T-helper 2 cell treated with Interferon-gamma antibody and Interleukin-4, amounts not matched to agents 5 μg/mL and 100 μg/mL, for 36 hours (primary cell): ENCODE data around the gene DGCR8.
"Not testable (repeated sequence)": the region's sequence is repeated elsewhere in the genome, so short reads cannot be mapped to it uniquely, and the experiment has no call there.

Source experiments
- DNase-seq: peaks from one replicate; pipeline ENCODE4 v3.0.0; 2021; ENCODE audit warnings: low spot score
- H3K27ac Mint-ChIP-seq: one replicate; pipeline ENCODE4 v1.8.0; 2021; ENCODE audit warnings: mild to moderate bottlenecking, mixed read lengths
- H3K27me3 Mint-ChIP-seq: one replicate; pipeline ENCODE4 v1.8.0; 2021; ENCODE audit warnings: low read depth, mixed read lengths
- H3K36me3 Mint-ChIP-seq: one replicate; pipeline ENCODE4 v1.8.0; 2021; ENCODE audit warnings: low read depth, mixed read lengths
- H3K4me1 Mint-ChIP-seq: one replicate; pipeline ENCODE4 v1.8.0; 2021; ENCODE audit warnings: low read depth, mixed read lengths
- H3K4me3 Mint-ChIP-seq: one replicate; pipeline ENCODE4 v1.8.0; 2022; ENCODE audit warnings: mild to moderate bottlenecking, moderate library complexity, mixed read lengths
- H3K9me3 Mint-ChIP-seq: one replicate; pipeline ENCODE4 v1.8.0; 2021; ENCODE audit warnings: mixed read lengths

Gene DGCR8

GRCh38 chr22:20057596-20058268 lies 22.3 kb upstream of the DGCR8 start:
- Mint-ChIP-seq H3K36me3 (peaks cover 9% of the 10 kb centered on the region), H3K4me3 (no peak overlapping the region), H3K27ac (no peak overlapping the region), H3K9me3 (no peaks in the 10 kb centered on the region), H3K27me3 (no peaks in the 10 kb centered on the region), H3K4me1 (peaks cover 11% of the 10 kb centered on the region)
- no peak for DNase-seq

DNA sequence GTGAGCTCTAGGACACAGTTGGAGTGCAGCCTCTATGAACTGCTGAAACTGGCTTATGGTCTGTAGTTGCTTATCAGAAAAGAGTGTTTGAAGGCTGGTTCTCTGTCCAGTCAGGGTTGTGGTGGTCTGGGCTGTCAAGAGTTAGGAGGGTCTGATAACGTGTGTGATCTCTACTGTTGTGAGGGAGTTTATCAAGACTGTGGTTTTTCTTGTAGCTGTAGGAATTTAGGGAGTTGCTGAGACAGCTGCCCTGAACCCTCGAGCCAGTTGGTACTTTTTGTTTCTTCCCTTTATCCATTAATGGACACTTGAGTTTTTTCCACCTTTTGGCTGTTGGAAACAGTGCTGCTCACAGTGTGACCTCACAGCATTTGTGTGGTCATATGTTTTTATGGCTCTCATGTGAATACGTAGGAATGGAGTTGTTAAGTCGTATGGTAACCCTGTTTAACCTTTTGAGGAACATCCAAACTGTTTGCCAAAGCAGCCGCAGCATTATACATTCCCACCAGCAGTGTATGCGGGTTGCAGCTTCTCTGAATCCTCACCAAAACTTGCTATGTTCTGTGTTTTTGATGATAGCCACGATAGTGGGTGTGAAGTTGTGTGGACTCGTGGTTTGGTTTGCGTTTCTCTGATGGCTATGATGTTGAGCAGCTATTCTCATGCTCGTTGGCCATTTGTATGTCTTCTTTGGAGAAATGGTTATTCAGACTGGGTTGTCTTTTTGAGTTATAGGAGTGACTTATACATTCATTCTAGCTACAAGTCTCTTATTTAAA lies 20.9 kb upstream of the DGCR8 start:
- no peak overlapping the region for H3K4me3 Mint-ChIP-seq
- H3K27me3 Mint-ChIP-seq: no peaks in the 10 kb centered on the region
- no peak overlapping the region for H3K27ac Mint-ChIP-seq
- peaks cover 11% of the 10 kb centered on the region for H3K36me3 Mint-ChIP-seq
- no peaks in the 10 kb centered on the region for H3K9me3 Mint-ChIP-seq
- DNase-seq: no peak
- H3K4me1 Mint-ChIP-seq: peaks cover 11% of the 10 kb centered on the region

GRCh38 chr22:20060700-20061480 lies 19.2 kb upstream of the DGCR8 start:
- H3K27ac Mint-ChIP-seq: no peak overlapping the region
- H3K27me3 Mint-ChIP-seq: no peaks in the 10 kb centered on the region
- H3K9me3 Mint-ChIP-seq: no peaks in the 10 kb centered on the region
- H3K4me1 Mint-ChIP-seq: peaks cover 11% of the 10 kb centered on the region
- H3K4me3 Mint-ChIP-seq: no peak overlapping the region
- no peak for DNase-seq
- H3K36me3 Mint-ChIP-seq: peaks cover 8% of the 10 kb centered on the region

DNA sequence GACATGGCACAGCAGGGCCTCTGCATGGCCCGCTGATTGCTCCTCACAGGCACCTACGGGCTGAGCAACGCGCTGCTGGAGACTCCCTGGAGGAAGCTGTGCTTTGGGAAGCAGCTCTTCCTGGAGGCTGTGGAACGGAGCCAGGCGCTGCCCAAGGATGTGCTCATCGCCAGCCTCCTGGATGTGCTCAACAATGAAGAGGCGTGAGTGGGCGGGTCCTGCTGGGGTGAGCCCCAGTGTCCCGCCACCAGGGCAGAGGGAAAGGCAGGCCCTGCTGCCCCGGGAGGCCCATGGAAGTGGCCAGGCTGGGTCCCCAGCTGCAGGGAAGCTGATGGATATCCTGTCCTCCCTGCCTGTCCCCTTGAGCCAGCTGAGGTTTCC lies 18.6 kb upstream of the DGCR8 start:
- no peak overlapping the region for H3K27ac Mint-ChIP-seq
- peaks cover 11% of the 10 kb centered on the region for H3K4me1 Mint-ChIP-seq
- DNase-seq: no peak
- peaks cover 8% of the 10 kb centered on the region for H3K36me3 Mint-ChIP-seq
- no peaks in the 10 kb centered on the region for H3K27me3 Mint-ChIP-seq
- H3K4me3 Mint-ChIP-seq: no peak overlapping the region
- no peaks in the 10 kb centered on the region for H3K9me3 Mint-ChIP-seq

- DNase-seq: no peak
- Mint-ChIP-seq H3K27ac (no peak overlapping the region), H3K4me3 (no peak overlapping the region), H3K27me3 (no peaks in the 10 kb centered on the region), H3K36me3 (peaks cover 5% of the 10 kb centered on the region), H3K4me1 (peaks cover 11% of the 10 kb centered on the region), H3K9me3 (no peaks in the 10 kb centered on the region)
These were observed 17.8 kb upstream of the DGCR8 start for GRCh38 chr22:20062043-20062765.

DNA sequence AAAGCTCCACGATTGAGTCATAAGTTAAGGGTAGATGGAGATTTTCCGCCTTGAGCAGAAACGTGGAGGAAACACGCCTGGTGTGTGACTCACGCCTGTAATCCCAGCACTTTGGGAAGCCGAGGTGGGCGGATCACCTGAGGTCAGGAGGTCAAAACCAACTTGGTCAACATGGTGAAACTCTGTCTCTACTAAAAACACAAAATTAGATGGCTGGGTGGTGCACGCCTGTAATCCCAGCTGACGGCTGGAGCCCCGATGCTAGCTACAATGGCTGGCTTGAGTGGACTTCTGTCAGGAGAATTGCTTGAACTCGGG lies 17.3 kb upstream of the DGCR8 start:
- Mint-ChIP-seq H3K36me3 (peaks cover 5% of the 10 kb centered on the region), H3K27ac (no peak overlapping the region), H3K27me3 (no peaks in the 10 kb centered on the region), H3K4me1 (peaks cover 11% of the 10 kb centered on the region), H3K9me3 (no peaks in the 10 kb centered on the region), H3K4me3 (no peak overlapping the region)
- DNase-seq: no peak

DNA sequence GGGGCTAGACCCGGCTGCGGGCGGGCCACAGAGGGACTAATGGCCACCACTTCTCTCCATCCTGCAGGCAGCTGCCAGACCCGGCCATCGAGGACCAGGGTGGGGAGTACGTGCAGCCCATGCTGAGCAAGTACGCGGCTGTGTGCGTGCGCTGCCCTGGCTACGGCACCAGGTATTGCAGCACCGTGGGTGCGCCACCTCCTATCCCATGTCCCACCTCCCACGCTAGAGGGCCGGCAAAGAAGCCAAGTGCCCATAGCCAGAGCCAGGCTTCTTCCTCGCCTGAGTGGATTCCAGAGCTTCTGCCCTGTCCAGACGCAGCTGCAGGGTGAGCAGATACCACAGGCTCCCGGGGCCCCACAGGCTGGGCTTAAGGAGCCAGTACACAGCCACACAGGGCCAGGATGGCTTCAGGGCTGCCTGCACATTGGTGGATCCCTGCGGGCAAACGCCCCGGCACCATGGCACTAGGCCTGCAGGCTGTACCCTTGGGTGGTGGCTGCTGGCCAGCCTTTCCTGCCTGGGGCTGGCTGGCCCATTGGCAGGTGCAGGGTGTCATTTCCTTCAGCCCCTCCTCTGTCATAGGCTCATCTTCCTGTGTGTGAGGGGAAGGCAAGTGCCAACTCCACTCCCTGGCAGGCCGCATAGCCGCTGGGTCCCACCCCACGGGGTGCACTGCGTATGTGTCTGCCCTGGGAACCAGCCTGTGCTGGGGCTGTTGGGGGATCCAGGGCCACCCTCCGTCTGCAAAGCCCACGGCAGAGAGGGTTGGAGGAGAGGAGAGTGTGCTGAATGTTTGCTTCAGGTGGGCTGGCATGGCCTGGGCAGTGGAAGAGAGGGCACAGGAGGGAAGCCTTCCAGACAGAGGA lies 16.5 kb upstream of the DGCR8 start:
- no peak for DNase-seq
- Mint-ChIP-seq H3K36me3 (peaks cover 1% of the 10 kb centered on the region), H3K9me3 (no peaks in the 10 kb centered on the region), H3K4me3 (no peak overlapping the region), H3K4me1 (peaks cover 10% of the 10 kb centered on the region), H3K27ac (no peak overlapping the region), H3K27me3 (no peaks in the 10 kb centered on the region)

GRCh38 chr22:20064140-20064480 lies 15.9 kb upstream of the DGCR8 start:
- Mint-ChIP-seq H3K36me3 (peaks cover 1% of the 10 kb centered on the region), H3K9me3 (no peaks in the 10 kb centered on the region), H3K4me1 (peaks cover 5% of the 10 kb centered on the region), H3K4me3 (no peak overlapping the region), H3K27ac (no peak overlapping the region), H3K27me3 (no peaks in the 10 kb centered on the region)
- no peak for DNase-seq

- DNase-seq: no peak
- H3K27me3 Mint-ChIP-seq: no peaks in the 10 kb centered on the region
- peaks cover 1% of the 10 kb centered on the region for H3K36me3 Mint-ChIP-seq
- peaks cover under 1% of the 10 kb centered on the region for H3K4me1 Mint-ChIP-seq
- H3K27ac Mint-ChIP-seq: no peak overlapping the region
- no peak overlapping the region for H3K4me3 Mint-ChIP-seq
- H3K9me3 Mint-ChIP-seq: no peaks in the 10 kb centered on the region
These were observed 15.3 kb upstream of the DGCR8 start for GRCh38 chr22:20064545-20065262.

DNA sequence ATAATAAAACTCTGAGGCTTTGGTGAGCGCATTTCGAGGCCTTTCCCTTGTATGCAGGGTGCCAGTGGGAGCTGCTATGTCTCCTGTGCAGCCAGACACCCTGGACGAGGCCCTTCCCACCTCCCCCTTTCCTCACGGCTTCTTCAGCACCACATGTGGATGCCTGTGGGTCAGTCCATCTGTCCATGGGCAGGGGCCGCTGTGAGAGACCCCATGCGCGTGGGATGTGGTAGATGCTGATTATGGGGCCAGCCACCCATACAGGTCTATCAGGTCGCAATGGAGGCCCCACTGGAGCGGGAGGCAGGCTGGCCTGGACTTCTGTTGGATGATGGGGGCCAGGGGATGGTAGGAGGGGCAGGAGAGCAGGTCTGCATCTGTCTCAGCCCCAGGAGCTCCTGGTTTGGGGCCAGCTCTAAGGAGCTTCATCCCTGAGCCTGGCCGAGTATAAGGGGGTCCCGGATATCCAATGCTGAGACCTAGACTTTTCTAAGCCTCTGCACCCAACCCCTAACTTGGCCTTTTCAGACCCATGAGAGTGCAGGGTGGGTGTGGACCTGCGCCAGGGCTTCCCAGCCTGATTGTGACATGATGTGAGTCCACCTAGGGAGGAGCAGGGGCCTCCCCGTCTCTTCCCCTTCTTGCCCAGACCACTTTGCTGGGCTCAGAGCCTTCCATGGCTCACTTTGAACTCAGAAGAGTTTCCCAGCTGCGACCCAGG lies 14.0 kb upstream of the DGCR8 start:
- Mint-ChIP-seq H3K4me1 (no peaks in the 10 kb centered on the region), H3K27me3 (no peaks in the 10 kb centered on the region), H3K27ac (no peak overlapping the region)

GRCh38 chr22:20066617-20067383 lies 13.2 kb upstream of the DGCR8 start:
- Mint-ChIP-seq H3K27me3 (no peaks in the 10 kb centered on the region), H3K4me1 (no peaks in the 10 kb centered on the region), H3K4me3 (no peak overlapping the region), H3K27ac (no peak overlapping the region), H3K9me3 (no peaks in the 10 kb centered on the region), H3K36me3 (peaks cover 1% of the 10 kb centered on the region)
- no peak for DNase-seq

More for the DNA sequence above, 14.0 kb upstream of the DGCR8 start:
- Mint-ChIP-seq H3K4me3 (no peak overlapping the region), H3K36me3 (peaks cover 1% of the 10 kb centered on the region), H3K9me3 (no peaks in the 10 kb centered on the region)
- DNase-seq: no peak

DNA sequence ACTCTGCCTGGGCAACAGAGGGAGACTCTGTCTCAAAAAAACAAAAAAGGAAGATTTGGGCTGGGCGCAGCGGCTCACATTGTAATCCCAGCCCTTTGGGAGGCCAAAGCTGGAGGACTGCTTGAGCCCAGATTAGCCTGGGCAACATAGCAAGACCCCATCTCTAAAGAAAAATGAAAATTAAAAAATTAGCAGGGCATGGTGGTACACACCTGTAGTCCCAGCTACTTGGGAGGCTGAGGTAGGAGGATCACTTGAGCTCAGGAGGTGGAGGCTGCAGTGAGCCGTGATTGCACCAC lies 12.7 kb upstream of the DGCR8 start:
- H3K4me3 Mint-ChIP-seq, H3K27ac Mint-ChIP-seq, H3K4me1 Mint-ChIP-seq, DNase-seq, H3K27me3 Mint-ChIP-seq, H3K36me3 Mint-ChIP-seq, H3K9me3 Mint-ChIP-seq: not testable (repeated sequence)
